Measurements from ENCODE around the gene HCN4. TPM values are rescaled to one million over a fixed set of nuclear protein-coding genes. Genes with fewer than 3 reads are reported as not detected.

Gene HCN4
- polyA plus RNA-seq, 1 donor from 2014 or later, result 4.0 TPM

- Histone ChIP-seq H2AFZ (ENCODE audit: low read depth, low read length) (no peak overlapping the region), H3K27ac (ENCODE audit: low read length) (no peak overlapping the region), H3K36me3 (ENCODE audit: insufficient read depth, low read length) (no peaks in the 10 kb centered on the region), H3K9ac (ENCODE audit: low read length) (no peak overlapping the region), H3K4me2 (ENCODE audit: low read length) (no peak overlapping the region), H3F3A (ENCODE audit: insufficient read depth, low read length, poor library complexity, severe bottlenecking) (no peaks in the 10 kb centered on the region), H3K9me3 (ENCODE audit: low read length) (no peaks in the 10 kb centered on the region), H3K79me2 (replicated peaks; ENCODE audit: insufficient read depth, low read length) (no peaks in the 10 kb centered on the region), H3K27me3 (ENCODE audit: insufficient read depth, low read depth, low read length) (no peaks in the 10 kb centered on the region), H3K4me3 (ENCODE audit: low read length) (no peak overlapping the region), H3K9me2 (ENCODE audit: insufficient read depth, low read length) (no peaks in the 10 kb centered on the region), H4K20me1 (ENCODE audit: insufficient read depth) (no peaks in the 10 kb centered on the region)
- TF ChIP-seq SMC3 (conservative IDR thresholded peaks at IDR 0.05; ENCODE audit: poor library complexity) (no peak), CTCF (IDR thresholded peaks at IDR 0.05; ENCODE audit: poor library complexity, severe bottlenecking) (no peak), RAD21 (conservative IDR thresholded peaks at IDR 0.05) (no peak), MXI1 (conservative IDR thresholded peaks at IDR 0.05; ENCODE audit: poor library complexity, severe bottlenecking) (no peak), EP300 (conservative IDR thresholded peaks at IDR 0.05; ENCODE audit: poor library complexity, severe bottlenecking) (no peak), REST (IDR thresholded peaks at IDR 0.05; ENCODE audit: borderline replicate concordance) (no peak)
Measured at GRCh38 chr15:73298522-73299245, 70.1 kb downstream of the HCN4 start.

GRCh38 chr15:73296609-73297353, 72.0 kb downstream of the HCN4 start:
- no peaks in the 10 kb centered on the region for H3K36me3 ChIP-seq (ENCODE audit: insufficient read depth, low read length)
- H3K27me3 ChIP-seq (ENCODE audit: insufficient read depth, low read depth, low read length), result no peaks in the 10 kb centered on the region
- no peaks in the 10 kb centered on the region for H3K9me2 ChIP-seq (ENCODE audit: insufficient read depth, low read length)
- H3K4me3 ChIP-seq (ENCODE audit: low read length), result no peak overlapping the region
- H3K27ac ChIP-seq (ENCODE audit: low read length), result no peak overlapping the region
- no peak overlapping the region for H2AFZ ChIP-seq (ENCODE audit: low read depth, low read length)
- H3F3A ChIP-seq (ENCODE audit: insufficient read depth, low read length, poor library complexity, severe bottlenecking), result no peaks in the 10 kb centered on the region
- H3K9ac ChIP-seq (ENCODE audit: low read length), result no peak overlapping the region
- no peaks in the 10 kb centered on the region for H3K9me3 ChIP-seq (ENCODE audit: low read length)
- no peaks in the 10 kb centered on the region for H4K20me1 ChIP-seq (ENCODE audit: insufficient read depth)
- H3K79me2 ChIP-seq (replicated peaks; ENCODE audit: insufficient read depth, low read length), result no peaks in the 10 kb centered on the region
- no peak overlapping the region for H3K4me2 ChIP-seq (ENCODE audit: low read length)
- TF ChIP-seq EZH2 (IDR thresholded peaks at IDR 0.05; ENCODE audit: borderline replicate concordance, insufficient read depth, low read length, poor library complexity, severe bottlenecking), result no peak
- no peak for TF ChIP-seq MXI1 (conservative IDR thresholded peaks at IDR 0.05; ENCODE audit: poor library complexity, severe bottlenecking)
- no peak for TF ChIP-seq REST (IDR thresholded peaks at IDR 0.05; ENCODE audit: borderline replicate concordance)
- TF ChIP-seq SMC3 (conservative IDR thresholded peaks at IDR 0.05; ENCODE audit: poor library complexity), result no peak
- no peak for TF ChIP-seq CTCF (IDR thresholded peaks at IDR 0.05; ENCODE audit: poor library complexity, severe bottlenecking)
- TF ChIP-seq TAF1 (IDR thresholded peaks at IDR 0.05; ENCODE audit: low read depth), result no peak
- TF ChIP-seq RAD21 (conservative IDR thresholded peaks at IDR 0.05), result no peak
- no peak for TF ChIP-seq EP300 (conservative IDR thresholded peaks at IDR 0.05; ENCODE audit: poor library complexity, severe bottlenecking)
- TF ChIP-seq POLR2AphosphoS5 (IDR thresholded peaks at IDR 0.05), result no peak

All from neural cell (in vitro differentiated cells).